Measurements from ENCODE around the gene PTPRN2.

DNA sequence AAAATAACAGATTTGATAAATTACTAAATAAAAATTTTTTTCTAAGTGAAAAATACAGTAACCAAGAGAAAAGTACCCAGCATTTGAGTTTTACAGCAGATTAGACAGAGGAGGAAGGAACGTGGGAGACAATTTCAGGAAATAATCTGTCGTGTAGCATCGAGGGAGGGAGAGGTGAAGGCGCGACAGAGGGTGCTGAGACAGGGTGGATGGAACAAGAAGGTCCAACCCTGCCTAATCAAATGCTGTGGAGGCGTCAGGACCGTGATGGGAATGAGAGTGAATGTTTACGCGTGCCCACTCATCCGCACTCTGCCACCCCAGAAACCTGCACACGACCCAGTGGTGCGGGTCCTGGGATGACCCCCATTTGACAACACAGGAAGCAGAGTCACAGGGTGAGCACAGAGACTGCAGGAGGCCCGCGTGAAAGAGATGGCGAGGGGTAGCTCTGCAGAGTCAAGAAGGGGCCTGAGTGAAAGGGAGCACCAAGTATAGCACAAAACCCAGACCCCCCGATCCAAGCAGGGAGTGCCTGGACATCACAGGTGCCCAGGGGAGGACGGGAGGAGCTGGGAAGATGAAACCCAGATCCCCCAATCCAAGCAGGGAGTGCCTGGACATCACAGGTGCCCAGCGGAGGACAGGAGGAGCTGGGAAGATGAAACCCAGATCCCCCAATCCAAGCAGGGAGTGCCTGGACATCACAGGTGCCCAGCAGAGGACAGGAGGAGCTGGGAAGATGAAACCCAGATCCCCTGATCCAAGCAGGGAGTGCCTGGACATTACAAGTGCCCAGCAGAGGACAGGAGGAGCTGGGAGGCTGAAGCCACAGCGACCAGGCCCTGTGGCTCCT, 691.9 kb downstream of the PTPRN2 start:
- TF ChIP-seq, protein P1, sequence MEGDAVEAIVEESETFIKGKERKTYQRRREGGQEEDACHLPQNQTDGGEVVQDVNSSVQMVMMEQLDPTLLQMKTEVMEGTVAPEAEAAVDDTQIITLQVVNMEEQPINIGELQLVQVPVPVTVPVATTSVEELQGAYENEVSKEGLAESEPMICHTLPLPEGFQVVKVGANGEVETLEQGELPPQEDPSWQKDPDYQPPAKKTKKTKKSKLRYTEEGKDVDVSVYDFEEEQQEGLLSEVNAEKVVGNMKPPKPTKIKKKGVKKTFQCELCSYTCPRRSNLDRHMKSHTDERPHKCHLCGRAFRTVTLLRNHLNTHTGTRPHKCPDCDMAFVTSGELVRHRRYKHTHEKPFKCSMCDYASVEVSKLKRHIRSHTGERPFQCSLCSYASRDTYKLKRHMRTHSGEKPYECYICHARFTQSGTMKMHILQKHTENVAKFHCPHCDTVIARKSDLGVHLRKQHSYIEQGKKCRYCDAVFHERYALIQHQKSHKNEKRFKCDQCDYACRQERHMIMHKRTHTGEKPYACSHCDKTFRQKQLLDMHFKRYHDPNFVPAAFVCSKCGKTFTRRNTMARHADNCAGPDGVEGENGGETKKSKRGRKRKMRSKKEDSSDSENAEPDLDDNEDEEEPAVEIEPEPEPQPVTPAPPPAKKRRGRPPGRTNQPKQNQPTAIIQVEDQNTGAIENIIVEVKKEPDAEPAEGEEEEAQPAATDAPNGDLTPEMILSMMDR (IDR thresholded peaks at IDR 0.05): no peak
- no peak for TF ChIP-seq ZFX (IDR thresholded peaks at IDR 0.05; ENCODE audit: borderline replicate concordance)
